ENCODE measurements around the gene CCDC78.

- TF ChIP-seq POLR2A (IDR thresholded peaks at IDR 0.05; ENCODE audit: low read length) (no peak), GATA1 (IDR thresholded peaks at IDR 0.05; ENCODE audit: low read depth, low read length) (no peak)
Observed at GRCh38 chr16:700684-701584, 25.3 kb downstream of the CCDC78 start.
